ENCODE measurements around the gene TAAR5. TPM values are rescaled to one million over a fixed set of nuclear protein-coding genes. Genes with fewer than 3 reads are reported as not detected.
A peak's percentile ranks its signal among the peaks of the same experiment; 100 is the strongest.
"Not testable (repeated sequence)": the region's sequence is repeated elsewhere in the genome, so short reads cannot be mapped to it uniquely, and the experiment has no call there.

TAAR5 gene
- total RNA-seq = not detected

- no peaks in the 10 kb centered on the region for H3K36me3 Mint-ChIP-seq (ENCODE audit: low read depth)
- CTCF ChIA-PET = interaction anchor here (0.5 to 0.9 kb wide), 2 partner anchors 59 to 1668 kb away, joined by 3 to 4 read pairs; no protein-coding TSS in a partner anchor
- intact Hi-C loops (cut with micrococcal nuclease) = no loop called here
- no peak within 1 kb of the TSS for H3K4me3 Mint-ChIP-seq
- H3K27me3 Mint-ChIP-seq (ENCODE audit: low read depth) = peaks cover 17% of the 10 kb centered on the region
- DNase-seq = no peak
- no peaks in the 10 kb centered on the region for H3K9me3 Mint-ChIP-seq
- H3K4me1 Mint-ChIP-seq (ENCODE audit: low read depth) = no peaks in the 10 kb centered on the region
- no peak within 1 kb of the TSS for H3K27ac Mint-ChIP-seq
These were observed at the start of gene TAAR5 for GRCh38 chr6:132589454-132589853. TSS of gene TAAR5 (minus strand) at chr6:132589741. CDS start at chr6:132589686, 55 bp downstream.

- H3K4me1 Mint-ChIP-seq (ENCODE audit: low read depth); intact Hi-C loops (cut with micrococcal nuclease); DNase-seq; H3K36me3 Mint-ChIP-seq (ENCODE audit: low read depth); H3K9me3 Mint-ChIP-seq; H3K4me3 Mint-ChIP-seq; H3K27ac Mint-ChIP-seq; CTCF ChIA-PET: not testable (repeated sequence)
- peaks cover 33% of the 10 kb centered on the region for H3K27me3 Mint-ChIP-seq (ENCODE audit: low read depth)
These were observed 47.6 kb upstream of the TAAR5 start for GRCh38 chr6:132637135-132637534.

- H3K27ac Mint-ChIP-seq; H3K9me3 Mint-ChIP-seq; DNase-seq; CTCF ChIA-PET; H3K36me3 Mint-ChIP-seq (ENCODE audit: low read depth); H3K4me3 Mint-ChIP-seq; intact Hi-C loops (cut with micrococcal nuclease); H3K4me1 Mint-ChIP-seq (ENCODE audit: low read depth): not testable (repeated sequence)
- H3K27me3 Mint-ChIP-seq (ENCODE audit: low read depth) = peaks cover 33% of the 10 kb centered on the region
These were observed 46.4 kb upstream of the TAAR5 start for GRCh38 chr6:132635906-132636305.

- DNase-seq; H3K9me3 Mint-ChIP-seq; H3K4me1 Mint-ChIP-seq (ENCODE audit: low read depth); H3K27ac Mint-ChIP-seq; H3K36me3 Mint-ChIP-seq (ENCODE audit: low read depth); H3K4me3 Mint-ChIP-seq; intact Hi-C loops (cut with micrococcal nuclease): not testable (repeated sequence)
- peaks cover 33% of the 10 kb centered on the region for H3K27me3 Mint-ChIP-seq (ENCODE audit: low read depth)
- CTCF ChIA-PET = interaction anchor here (0.5 kb wide), 1 partner anchor 36 kb away, joined by 3 read pairs; no protein-coding TSS in a partner anchor
These were observed 45.7 kb upstream of the TAAR5 start for GRCh38 chr6:132635288-132635687.

GRCh38 chr6:132634796-132635195 is 45.3 kb upstream of the TAAR5 start:
- Mint-ChIP-seq H3K27me3 (ENCODE audit: low read depth) (peaks cover 33% of the 10 kb centered on the region), H3K4me1 (ENCODE audit: low read depth) (no peaks in the 10 kb centered on the region)

GRCh38 chr6:132633362-132633761 is 43.8 kb upstream of the TAAR5 start:
- Mint-ChIP-seq H3K4me1 (ENCODE audit: low read depth) (no peaks in the 10 kb centered on the region), H3K27me3 (ENCODE audit: low read depth) (peaks cover 36% of the 10 kb centered on the region), H3K4me3 (no peak overlapping the region), H3K36me3 (ENCODE audit: low read depth) (no peaks in the 10 kb centered on the region), H3K9me3 (no peaks in the 10 kb centered on the region), H3K27ac (no peak overlapping the region)
- CTCF ChIA-PET = interaction anchor here (1.4 kb wide), 1 partner anchor 11 kb away, joined by 3 read pairs; no protein-coding TSS in a partner anchor
- DNase-seq = no peak
- intact Hi-C loops (cut with micrococcal nuclease) = no loop called here

More at GRCh38 chr6:132634796-132635195, 45.3 kb upstream of the TAAR5 start:
- no peak overlapping the region for H3K27ac Mint-ChIP-seq
- no peak overlapping the region for H3K4me3 Mint-ChIP-seq
- CTCF ChIA-PET = interaction anchor here (0.5 kb wide), 1 partner anchor 36 kb away, joined by 3 read pairs; no protein-coding TSS in a partner anchor
- H3K36me3 Mint-ChIP-seq (ENCODE audit: low read depth) = no peaks in the 10 kb centered on the region
- intact Hi-C loops (cut with micrococcal nuclease) = no loop called here
- DNase-seq = no peak
- H3K9me3 Mint-ChIP-seq = no peaks in the 10 kb centered on the region

- Mint-ChIP-seq H3K36me3 (ENCODE audit: low read depth) (no peaks in the 10 kb centered on the region), H3K4me1 (ENCODE audit: low read depth) (no peaks in the 10 kb centered on the region), H3K27me3 (ENCODE audit: low read depth) (peaks cover 20% of the 10 kb centered on the region), H3K4me3 (no peak within 1 kb of the TSS), H3K9me3 (peaks cover 8% of the 10 kb centered on the region), H3K27ac (no peak within 1 kb of the TSS)
- intact Hi-C loops (cut with micrococcal nuclease) = no loop called here
- no peak for DNase-seq
- CTCF ChIA-PET = no interaction called here
These were observed 34.6 kb upstream of the TAAR5 start, which contains the start of gene TAAR2 for GRCh38 chr6:132624175-132624574. TSS of gene TAAR2 (minus strand) at chr6:132624275. CDS start at chr6:132624275, 0 bp downstream.

GRCh38 chr6:132623106-132623845 is 33.7 kb upstream of the TAAR5 start:
- Mint-ChIP-seq H3K27ac (no peak overlapping the region), H3K27me3 (ENCODE audit: low read depth) (peaks cover 19% of the 10 kb centered on the region), H3K4me3 (no peak overlapping the region), H3K36me3 (ENCODE audit: low read depth) (no peaks in the 10 kb centered on the region), H3K9me3 (peaks cover 7% of the 10 kb centered on the region), H3K4me1 (ENCODE audit: low read depth) (no peaks in the 10 kb centered on the region)
- no peak for DNase-seq
- CTCF ChIA-PET = no interaction called here
- intact Hi-C loops (cut with micrococcal nuclease) = no loop called here

- no peaks in the 10 kb centered on the region for H3K4me1 Mint-ChIP-seq (ENCODE audit: low read depth)
- CTCF ChIA-PET = no interaction called here
These were observed 27.1 kb upstream of the TAAR5 start for GRCh38 chr6:132616677-132617076.

GRCh38 chr6:132614554-132614953 is 25.0 kb upstream of the TAAR5 start:
- H3K4me3 Mint-ChIP-seq = peak overlapping the region; percentile 11
- CTCF ChIA-PET = no interaction called here
- no peak overlapping the region for H3K27ac Mint-ChIP-seq
- no peak for DNase-seq
- no peaks in the 10 kb centered on the region for H3K9me3 Mint-ChIP-seq
- no peaks in the 10 kb centered on the region for H3K4me1 Mint-ChIP-seq (ENCODE audit: low read depth)
- no peaks in the 10 kb centered on the region for H3K36me3 Mint-ChIP-seq (ENCODE audit: low read depth)
- H3K27me3 Mint-ChIP-seq (ENCODE audit: low read depth) = peaks cover 4% of the 10 kb centered on the region
- intact Hi-C loops (cut with micrococcal nuclease) = no loop called here

More at GRCh38 chr6:132616677-132617076, 27.1 kb upstream of the TAAR5 start:
- no peak for DNase-seq
- H3K27ac Mint-ChIP-seq = no peak overlapping the region
- no peaks in the 10 kb centered on the region for H3K9me3 Mint-ChIP-seq
- H3K27me3 Mint-ChIP-seq (ENCODE audit: low read depth) = peaks cover 5% of the 10 kb centered on the region
- no peak overlapping the region for H3K4me3 Mint-ChIP-seq
- intact Hi-C loops (cut with micrococcal nuclease) = no loop called here
- H3K36me3 Mint-ChIP-seq (ENCODE audit: low read depth) = no peaks in the 10 kb centered on the region

- Mint-ChIP-seq H3K36me3 (ENCODE audit: low read depth) (no peaks in the 10 kb centered on the region), H3K9me3 (no peaks in the 10 kb centered on the region), H3K27ac (no peak overlapping the region), H3K4me3 (no peak overlapping the region), H3K4me1 (ENCODE audit: low read depth) (no peaks in the 10 kb centered on the region), H3K27me3 (ENCODE audit: low read depth) (peaks cover 4% of the 10 kb centered on the region)
- intact Hi-C loops (cut with micrococcal nuclease) = no loop called here
- CTCF ChIA-PET = no interaction called here
- no peak for DNase-seq
These were observed 23.0 kb upstream of the TAAR5 start for GRCh38 chr6:132612449-132613108.

- Mint-ChIP-seq H3K27me3 (ENCODE audit: low read depth) (peaks cover 4% of the 10 kb centered on the region), H3K4me3 (no peak overlapping the region), H3K27ac (no peak overlapping the region), H3K36me3 (ENCODE audit: low read depth) (no peaks in the 10 kb centered on the region), H3K4me1 (ENCODE audit: low read depth) (no peaks in the 10 kb centered on the region), H3K9me3 (no peaks in the 10 kb centered on the region)
- CTCF ChIA-PET = no interaction called here
- intact Hi-C loops (cut with micrococcal nuclease) = no loop called here
- no peak for DNase-seq
These were observed 22.1 kb upstream of the TAAR5 start for GRCh38 chr6:132611616-132612015.

Measured in activated naive CD4-positive, alpha-beta T cell treated with anti-CD3 and anti-CD28 coated beads for 36 hours (primary cell).